Hematopoietic multipotent progenitor cell treated with erythropoietin and hydrocortisone succinate and interleukin-3 and kit ligand, for 8 days (in vitro differentiated cells): ENCODE measurements around the gene MEGF11.
A peak's percentile ranks its signal among the peaks of the same experiment; 100 is the strongest.
"Not testable (repeated sequence)": the region's sequence is repeated elsewhere in the genome, so short reads cannot be mapped to it uniquely, and the experiment has no call there.

Source experiments
- DNase-seq: peaks from one replicate; pipeline ENCODE4 v3.0.0-alpha.2; 2015

MEGF11 gene

DNA sequence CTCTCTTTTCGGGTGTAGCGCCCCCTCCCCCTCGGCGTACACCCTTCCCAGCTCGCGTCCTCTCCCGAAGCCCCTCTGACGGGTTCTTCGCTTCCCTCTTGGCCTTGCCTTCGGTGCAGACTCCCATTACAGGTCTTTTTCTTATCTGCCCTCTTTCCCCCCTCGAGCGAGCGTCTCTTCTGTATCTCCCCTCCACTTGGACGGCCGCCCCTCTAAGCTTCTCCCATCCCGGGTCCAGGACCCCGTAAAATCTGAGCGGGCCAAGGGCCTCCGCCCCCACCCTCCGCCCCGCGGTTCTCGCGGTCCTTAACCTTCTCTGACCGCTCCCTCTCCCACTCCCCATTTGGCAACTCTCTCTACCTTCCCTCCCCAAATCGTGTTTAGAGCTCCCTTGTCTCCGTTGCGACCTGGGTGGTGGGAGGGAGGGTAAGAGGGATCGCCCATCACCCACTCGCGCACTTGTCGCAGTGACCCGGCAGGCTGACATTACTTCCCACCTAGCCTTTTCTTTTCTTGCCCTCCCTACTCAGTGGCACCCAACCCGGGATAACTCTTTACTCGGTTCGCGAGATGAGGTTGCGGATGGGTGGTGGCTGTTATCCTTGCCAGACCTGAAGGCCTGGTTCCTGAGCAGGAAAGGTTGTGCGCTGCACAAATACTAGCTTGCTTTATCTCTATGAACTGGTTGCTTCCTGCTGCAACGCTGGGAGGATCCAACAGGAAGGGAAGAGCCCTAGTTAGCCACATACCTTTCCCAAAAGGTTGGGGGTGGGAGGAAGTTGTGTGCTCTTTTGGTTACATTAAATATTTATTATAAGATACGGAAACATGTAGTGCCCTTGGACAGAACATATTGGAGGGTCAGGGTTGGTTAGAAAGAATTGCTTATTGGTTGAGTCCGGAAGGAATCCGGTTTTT, 383.3 kb downstream of the MEGF11 start:
- peak; percentile 70 for DNase-seq

DNA sequence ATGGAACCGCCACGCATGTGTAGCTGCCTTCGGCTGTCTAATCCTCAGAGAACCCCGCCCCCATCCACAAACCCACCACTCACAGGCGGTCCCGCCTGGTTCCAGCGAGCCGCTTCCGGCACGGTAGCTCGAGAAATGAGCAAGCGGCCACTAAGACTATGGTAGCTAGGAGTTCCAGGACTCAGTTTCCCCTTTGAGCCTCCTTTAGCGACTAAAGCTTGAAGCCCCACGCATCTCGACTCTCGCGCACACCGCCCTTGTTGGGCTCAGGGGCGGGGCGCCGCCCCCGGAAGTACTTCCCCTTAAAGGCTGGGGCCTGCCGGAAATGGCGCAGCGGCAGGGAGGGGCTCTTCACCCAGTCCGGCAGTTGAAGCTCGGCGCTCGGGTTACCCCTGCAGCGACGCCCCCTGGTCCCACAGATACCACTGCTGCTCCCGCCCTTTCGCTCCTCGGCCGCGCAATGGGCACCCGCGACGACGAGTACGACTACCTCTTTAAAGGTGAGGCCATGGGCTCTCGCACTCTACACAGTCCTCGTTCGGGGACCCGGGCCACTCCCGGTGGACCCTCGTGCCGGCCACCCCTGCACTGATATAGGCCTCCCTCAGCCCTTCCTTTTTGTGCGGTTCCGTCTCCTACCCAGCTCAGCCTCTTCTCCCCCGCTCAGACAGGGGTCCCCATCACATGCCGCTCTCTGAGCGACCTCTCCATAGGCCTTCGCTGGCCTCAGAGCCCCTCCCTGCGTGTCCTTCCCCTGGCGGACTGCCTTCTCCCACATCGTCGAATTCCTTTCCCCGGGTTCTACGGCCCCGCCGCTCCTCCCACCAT, 384.2 kb downstream of the MEGF11 start, which contains the start of gene RAB11A:
Gene RAB11A, plus strand, starts transcription at position 366 of the 828 bp plus-strand sequence. Its CDS starts 95 bp downstream, at position 461.
- peak; percentile 97 for DNase-seq

DNA sequence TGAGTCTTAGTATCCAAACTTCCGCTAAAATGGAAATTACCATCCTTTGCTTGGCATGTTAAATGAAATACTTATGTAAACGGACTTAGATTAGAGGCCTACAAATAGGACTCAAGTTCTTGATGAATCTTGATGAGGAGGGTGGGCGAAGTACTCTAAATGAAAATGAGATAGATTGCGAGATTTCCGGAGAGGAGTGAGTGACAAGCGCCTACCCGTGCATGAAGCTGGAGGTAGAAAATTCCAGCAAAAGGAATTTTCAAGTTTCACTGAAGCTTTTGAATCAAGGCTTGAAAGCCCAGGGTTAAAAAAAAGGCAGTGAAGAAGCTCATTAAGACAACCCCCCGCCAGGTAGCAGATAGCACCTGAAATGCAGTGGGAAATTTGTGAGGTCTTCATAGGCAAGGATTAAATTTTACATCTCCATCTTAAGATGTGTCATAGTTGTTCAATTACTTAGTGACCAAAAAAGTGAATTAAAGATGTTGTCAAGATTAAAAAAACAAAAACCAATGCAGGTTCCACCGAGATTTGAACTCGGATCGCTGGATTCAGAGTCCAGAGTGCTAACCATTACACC, 384.9 kb downstream of the MEGF11 start:
- no peak for DNase-seq

DNA sequence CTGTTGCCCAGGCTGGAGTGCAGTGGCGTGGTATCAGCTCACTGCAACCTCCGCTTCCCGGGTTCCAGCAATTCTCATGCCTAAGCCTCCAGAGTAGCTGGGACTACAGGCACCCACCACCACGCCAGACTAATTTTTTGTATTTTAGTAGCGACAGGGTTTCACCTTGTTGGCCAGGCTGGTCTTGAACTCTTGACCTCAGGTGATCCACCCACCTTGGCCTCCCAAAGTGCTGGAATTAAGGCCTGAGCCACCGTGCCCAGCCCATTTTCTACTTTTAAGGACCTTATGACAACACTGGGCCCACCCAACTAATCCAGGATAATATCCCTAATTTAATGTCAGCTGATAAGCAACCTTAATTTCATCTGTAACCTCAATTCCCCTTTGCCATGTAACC, 385.6 kb downstream of the MEGF11 start:
- not testable (repeated sequence) for DNase-seq

DNA sequence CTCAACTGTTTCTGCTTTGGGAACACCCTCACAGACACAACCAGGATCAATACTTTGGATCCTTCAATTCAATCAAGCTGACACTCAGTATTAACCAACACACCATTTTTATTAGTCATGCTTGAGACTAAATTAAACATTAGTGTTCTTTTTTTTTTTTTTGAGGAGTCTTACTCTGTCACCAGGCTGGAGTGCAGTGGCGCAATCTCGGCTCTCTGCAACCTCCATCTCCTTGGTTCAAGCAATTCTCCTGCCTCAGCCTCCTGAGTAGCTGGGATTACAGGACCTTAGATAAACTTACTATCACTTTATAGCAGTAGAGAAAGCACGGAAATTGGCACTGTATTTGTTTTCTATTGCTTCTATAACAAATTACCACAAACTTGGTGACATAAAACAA, 386.3 kb downstream of the MEGF11 start:
- DNase-seq = no peak

DNA sequence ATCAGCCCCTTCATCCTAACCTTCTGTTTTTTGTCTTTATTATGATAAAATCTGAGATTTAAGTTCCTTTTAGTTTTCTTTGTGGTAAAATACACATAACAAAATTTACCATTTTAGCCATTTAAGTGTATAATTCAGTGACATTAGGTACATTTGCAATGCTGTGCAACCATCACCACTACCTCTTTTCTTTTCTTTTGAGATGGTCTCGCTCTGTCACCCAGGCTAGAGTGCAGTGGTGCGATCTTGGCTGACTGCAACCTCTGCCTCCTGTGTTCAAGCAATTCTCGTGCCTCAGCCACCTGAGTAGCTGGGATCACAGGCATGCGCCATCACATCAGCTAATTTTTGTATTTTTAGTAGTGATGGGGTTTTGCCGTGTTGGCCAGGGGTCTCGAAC, 390.4 kb downstream of the MEGF11 start:
- no peak for DNase-seq

DNA sequence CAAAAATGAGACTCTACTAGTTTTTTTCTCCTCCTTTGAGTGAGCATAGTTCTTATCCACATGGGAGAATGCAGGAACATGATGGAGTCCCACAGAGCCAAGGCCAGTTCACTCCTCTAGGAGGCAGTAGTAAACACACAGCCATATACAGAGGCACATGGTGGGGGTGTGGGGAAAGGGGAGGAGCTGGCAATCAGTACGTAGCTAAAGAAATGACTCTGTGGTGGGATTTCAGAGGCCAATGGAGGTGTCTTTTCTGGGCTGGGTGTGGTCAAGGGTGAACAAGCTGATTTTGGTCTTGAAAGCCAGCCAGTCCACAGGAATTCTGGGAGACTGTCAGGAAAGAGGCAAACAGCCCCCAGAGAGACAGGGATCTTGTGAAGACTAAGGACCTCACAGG, 390.9 kb downstream of the MEGF11 start:
- DNase-seq = peak; percentile 86

DNA sequence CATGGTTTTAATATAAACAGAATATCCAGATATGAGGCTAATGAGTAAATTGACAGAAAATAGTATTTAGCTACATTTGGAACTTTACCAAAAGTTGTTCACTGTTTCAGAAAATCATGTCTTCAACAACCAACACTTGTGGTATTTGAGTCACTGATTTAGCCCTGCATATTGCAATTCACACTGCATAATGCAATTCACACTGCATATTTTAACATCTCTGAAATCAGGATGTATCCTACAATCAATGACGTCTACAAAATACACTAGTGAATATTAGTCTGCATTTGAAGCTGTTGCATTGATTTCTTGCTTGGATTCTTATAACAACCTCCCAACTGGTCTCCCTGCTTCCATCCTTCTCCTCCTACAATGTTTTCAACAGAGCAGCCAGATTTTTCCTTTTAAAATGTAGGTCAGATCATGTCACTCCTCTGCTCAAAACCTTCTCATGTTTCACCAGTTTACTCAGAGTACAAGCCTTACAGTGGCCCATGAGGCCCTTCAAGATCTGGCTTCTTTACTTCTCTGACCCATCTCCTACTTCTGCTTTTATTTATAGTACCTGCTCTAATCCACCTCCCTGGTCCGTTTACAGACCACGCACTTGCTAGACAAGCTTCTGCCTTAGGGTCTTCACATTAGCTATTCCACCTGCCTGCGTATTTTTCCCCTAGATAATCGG, 395.7 kb downstream of the MEGF11 start:
- no peak for DNase-seq

DNA sequence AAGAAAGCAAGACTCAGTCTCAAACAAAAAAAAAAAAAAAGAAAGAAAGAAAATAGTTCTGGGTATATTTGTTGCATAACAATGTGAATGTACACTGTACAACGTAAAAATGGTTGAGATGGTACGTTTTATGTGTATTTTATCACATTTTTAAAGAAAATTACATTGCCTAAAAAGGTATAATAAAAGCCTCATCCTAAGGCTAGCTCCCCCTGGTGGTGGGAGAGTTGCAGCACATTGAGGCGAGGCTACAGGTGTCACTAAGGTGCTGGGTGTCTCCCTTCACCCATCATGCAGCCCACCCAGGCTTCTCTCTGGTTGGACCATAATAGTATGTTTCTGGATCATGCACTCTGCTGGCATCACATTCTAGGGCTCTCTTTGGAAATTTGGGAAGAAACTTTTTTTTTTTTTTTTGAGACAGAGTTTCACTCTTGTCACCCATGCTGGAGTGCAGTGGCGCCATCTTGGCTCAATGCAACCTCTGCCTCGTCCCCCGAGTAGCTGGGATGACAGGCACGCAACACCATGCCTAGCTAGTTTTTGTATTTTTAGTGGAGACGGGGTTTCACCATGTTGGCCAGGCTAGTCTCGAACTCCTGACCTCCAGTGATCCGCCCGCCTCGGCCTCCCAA, 396.6 kb downstream of the MEGF11 start:
- peak; percentile 81 for DNase-seq

DNA sequence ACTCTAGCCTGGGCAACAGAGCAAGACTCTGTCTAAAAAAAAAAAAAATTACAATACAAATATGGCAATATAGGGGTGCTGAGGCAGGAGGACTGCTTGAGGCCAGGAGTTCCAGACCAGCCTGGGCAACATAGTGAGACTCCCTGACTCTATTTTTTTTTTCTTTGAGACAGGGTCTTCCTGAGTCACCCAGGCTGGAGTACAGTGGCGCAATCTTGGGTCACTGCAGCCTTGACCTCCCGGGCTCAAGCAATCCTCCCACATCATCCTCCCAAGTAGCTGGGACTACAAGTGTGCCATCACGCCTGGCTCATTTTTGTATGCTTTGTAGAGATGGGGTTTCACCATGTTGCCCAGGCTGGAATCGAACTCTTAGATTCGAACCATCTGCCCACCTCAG, 401.6 kb downstream of the MEGF11 start:
- no peak for DNase-seq

DNA sequence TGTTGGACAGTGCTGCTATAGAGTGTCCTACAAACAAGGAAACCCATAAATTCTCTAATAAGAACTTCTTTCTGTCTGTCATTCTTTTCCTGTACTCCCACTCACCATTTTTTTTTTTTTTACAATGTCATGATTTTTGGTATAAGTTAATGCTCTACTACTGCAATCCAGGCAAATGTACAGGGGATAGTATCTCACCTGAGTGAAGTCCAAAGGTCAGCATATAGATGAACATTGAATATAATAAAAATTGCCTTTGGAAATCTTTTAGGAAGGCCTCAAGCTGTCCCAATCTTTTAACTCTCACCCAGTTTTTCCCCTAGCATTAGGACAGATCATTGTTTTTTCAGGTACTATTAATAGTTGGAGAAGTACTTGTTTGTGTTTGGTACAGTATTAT, 405.6 kb downstream of the MEGF11 start:
- DNase-seq = no peak

DNA sequence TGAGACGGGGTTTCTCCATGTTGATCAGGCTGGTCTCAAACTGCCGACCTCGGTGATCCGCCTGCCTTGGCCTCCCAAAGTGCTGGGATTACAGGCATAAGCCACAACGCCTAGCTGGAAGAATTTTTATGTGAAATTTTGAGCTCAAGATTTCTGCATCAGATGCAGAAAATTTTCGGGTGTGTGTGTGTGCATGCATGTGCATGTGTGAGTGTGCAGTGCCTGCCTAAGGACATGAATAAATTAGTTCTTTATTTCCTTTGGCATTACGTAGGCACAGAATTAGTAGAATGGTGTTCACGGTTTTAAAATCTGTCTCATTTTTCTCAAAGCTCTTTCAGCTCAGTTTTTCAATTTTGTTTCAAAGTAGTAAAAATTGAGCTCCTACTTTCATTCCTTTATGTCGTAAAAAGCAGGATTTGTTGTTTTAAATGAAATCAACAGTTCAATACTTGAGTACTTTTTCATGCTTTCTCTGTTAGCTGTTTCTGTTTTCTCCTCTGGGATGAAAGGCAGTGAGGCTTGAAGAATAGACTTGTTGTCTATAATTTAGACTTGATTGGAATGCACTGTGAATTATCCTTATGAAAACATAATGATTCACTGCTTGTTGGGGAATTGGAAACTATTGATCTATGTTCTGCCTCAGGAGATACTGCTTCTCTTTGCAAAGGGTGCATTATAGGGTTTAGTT, 407.6 kb downstream of the MEGF11 start:
- DNase-seq = no peak
